GM18870 (cell line): Measurements from ENCODE around the gene HCFC1R1.

ENCODE experiments used
- ATAC-seq: cut with Tn5 transposase; IDR thresholded peaks from one replicate; pipeline ENCODE4 v1.9.1; 2021; ENCODE audit warnings: moderate library complexity; ENCODE audit not compliant: unreplicated experiment

HCFC1R1 gene

GRCh38 chr16:2979669-2980226 is 44.0 kb downstream of the HCFC1R1 start:
- ATAC-seq, result no peak

DNA sequence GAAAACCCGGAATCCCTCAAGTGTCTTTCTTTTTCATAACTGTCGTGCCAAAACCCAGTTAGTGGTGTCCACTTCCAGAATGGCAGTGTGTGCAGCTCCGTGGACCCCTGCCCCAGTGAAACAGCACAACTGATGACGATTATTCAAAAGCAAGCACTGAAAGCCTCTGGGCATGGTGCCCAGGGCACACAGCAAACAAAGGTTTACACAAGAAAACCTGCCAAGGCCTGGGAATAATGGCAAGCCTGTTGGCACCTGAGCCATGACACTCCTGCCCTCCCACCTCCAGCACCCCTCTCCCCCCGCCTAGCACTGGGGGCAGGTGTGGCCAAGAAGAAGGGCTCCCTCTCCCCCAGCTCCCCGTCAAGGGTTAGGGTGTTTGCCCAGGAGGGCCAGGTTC is 46.3 kb downstream of the HCFC1R1 start:
- no peak for ATAC-seq

GRCh38 chr16:2976673-2977072 is 47.1 kb downstream of the HCFC1R1 start:
- ATAC-seq, result no peak

- ATAC-seq, result no peak
Observed at GRCh38 chr16:2976201-2976600, 47.5 kb downstream of the HCFC1R1 start.

DNA sequence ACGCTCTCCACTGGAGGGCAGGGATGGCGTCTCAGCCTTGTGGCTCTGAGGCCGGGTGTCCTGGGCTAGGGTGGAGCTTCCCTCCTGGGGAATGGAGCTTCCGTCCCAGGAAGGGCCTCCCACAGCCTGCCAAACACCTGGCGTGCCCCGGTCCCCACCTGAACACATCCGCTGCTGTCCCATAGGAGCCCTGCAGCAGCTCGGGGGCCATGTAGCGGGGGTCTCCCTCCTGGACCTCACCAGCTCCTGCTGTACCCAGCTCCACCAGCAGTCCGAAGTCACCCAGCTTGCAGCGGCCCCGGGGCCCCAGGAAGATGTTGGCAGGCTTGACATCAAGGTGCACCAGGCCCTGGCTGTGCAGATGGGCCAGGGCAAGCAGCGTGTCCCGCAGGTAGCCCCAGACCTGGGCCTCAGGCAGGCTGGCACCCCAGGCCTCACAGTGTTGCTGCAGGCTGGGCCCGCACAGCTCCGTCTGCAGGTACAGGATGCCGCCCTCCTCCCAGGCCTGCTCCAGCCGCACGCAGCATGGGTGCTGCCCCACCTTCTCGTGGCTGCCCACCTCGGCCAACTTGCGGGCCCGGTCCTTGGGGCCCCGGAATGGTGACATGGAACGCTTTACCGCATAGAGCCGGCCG is 48.5 kb downstream of the HCFC1R1 start:
- no peak for ATAC-seq

DNA sequence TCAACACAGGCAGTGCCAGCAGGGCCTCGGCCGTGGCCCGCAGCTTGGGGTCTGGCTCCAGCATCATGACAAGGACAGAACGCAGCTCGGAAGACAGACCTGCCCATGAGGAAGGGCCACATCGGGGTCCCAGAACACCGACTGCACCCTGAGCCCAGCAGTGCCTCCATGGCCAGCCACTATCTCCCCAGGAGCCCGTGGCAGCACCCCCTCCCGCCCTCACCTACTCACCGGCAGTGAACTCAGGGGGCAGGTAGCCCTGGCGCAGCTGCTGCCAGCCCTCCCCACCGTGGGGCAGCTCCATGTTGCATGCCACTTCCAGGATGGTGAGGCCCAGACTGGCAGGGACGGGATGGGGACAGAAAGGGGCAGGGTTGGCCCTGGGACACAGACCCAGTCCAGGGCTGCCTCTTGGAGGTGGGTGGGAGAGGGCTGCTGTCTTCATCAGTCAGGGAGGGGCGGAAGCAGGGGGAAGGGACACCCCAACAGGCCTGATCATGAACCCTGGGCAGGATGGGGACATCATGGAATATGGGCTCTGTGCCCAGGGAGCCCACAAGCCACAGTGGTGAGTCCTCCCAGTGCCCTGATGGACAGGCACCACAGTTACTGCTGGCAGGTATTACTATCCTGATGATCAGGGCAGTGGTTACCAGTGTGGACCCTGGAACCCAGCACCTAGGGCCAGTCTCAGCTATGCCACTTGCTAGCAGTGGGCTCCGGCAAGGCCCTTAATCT is 49.3 kb downstream of the HCFC1R1 start:
- ATAC-seq, result no peak

DNA sequence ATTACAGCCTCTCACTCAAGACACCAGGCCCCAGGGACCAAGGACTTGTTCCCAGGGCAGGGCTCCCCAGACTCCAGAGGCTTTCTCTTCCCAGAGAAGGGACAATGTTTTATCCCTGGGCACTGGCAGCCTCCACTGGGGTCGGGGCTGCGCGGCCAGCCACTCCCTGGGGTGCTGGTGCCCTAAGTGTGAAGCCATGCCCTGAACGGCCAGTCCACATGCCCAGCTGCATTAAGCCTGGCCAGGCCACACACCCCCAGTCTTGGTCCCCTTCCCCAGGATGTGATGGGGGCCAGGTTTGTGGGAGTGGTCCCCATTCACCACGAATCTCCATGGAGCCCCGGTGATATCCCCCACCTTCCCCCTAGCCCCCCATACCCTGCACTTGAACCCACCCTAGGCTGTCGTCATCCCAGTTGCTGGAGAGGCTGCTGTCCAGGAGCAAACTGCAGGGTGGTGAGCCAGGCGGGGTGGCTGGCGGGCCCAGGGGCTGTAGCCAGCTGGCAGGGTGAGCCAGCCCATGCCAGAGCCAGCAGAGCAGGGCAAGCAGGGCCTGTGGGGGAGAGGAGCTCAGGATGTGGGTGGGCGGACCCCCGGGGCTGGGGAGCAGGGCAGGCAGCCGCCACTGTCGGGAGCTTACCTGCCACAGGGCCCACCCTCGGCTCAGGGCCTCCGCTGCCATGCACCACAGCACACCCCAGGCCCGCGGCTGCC is 50.0 kb downstream of the HCFC1R1 start:
- no peak for ATAC-seq

DNA sequence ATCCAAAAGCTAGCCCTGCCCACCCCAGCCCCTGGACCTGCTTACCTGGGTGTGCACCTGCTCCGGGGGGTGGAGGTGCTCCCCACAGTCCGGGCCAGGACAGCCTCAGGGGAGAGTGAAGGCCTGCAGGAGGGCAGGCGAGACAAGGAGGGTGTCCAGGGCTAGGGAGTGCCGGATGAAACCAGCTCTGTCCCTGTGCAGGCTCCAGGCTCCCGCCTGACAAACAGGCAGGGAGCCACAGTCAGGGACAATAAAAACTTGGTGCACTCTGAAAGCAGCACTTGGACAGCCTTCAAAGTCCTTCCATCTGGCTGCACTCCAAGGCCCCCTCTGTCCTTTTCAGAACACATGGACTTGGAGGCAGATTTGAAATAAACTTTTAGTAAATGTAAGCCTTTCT is 50.6 kb downstream of the HCFC1R1 start:
- ATAC-seq, result no peak
